Tibial artery (tissue), 4 donors: ENCODE data around the gene PLP1.

Experiments used
- DNase-seq, 2 donors: peaks; one replicate each; pipeline ENCODE4 v3.0.0-alpha.2; 2019
- H3K27ac ChIP-seq, 2 donors: fragments of 200-600 bp; sonication (generic) in 1 of 2; 1 replicate in 1 of 2; 2 replicates in 1 of 2; pipeline ENCODE4 v1.5.1; 2018 to 2019; ENCODE audit warnings: mild to moderate bottlenecking in 1 of 2
- H3K27me3 ChIP-seq, 2 donors: fragments of 200-600 bp; sonication (generic) in 1 of 2; one replicate each; pipeline versions ENCODE4 v1.5.1 to v1.6.0; 2016 to 2019
- H3K36me3 ChIP-seq, 3 donors: fragments of 200-600 bp; sonication (generic) in 2 of 3; one replicate each; pipeline ENCODE4 v1.5.1; 2016 to 2019; ENCODE audit warnings: mild to moderate bottlenecking in 2 of 3
- H3K4me1 ChIP-seq, 4 donors: fragments of 200-600 bp; sonication (generic) in 2 of 4; 1 replicate in 3 of 4; 2 replicates in 1 of 4; pipeline ENCODE4 v1.5.1; 2016 to 2019
- H3K4me3 ChIP-seq, 2 donors: fragments of 200-600 bp; sonication (generic) in 1 of 2; 1 replicate in 1 of 2; 2 replicates in 1 of 2; pipeline ENCODE4 v1.5.1; 2018 to 2019; ENCODE audit warnings: mild to moderate bottlenecking in 2 of 2
- H3K9me3 ChIP-seq, 3 donors: fragments of 200-600 bp; sonication (generic) in 1 of 3; one replicate each; pipeline ENCODE4 v1.5.1; 2016 to 2019
- intact Hi-C: fragments of 100-400 bp; cut with DNase I; formaldehyde crosslinking; loops from one replicate; pipeline ENCODE4 v1.15.0; 2023; ENCODE audit warnings: low total_unique reads
- TF ChIP-seq, protein P1 (sequence below), 2 experiments: fragments of 200-600 bp in 1 of 2; fragments of 450-650 bp in 1 of 2; IDR thresholded peaks; one replicate each; pipeline ENCODE4 v1.5.1; 2017 to 2019; ENCODE audit warnings: antibody characterized with exemption in 2 of 2, mild to moderate bottlenecking in 1 of 2, moderate library complexity in 1 of 2

PLP1 gene

DNA sequence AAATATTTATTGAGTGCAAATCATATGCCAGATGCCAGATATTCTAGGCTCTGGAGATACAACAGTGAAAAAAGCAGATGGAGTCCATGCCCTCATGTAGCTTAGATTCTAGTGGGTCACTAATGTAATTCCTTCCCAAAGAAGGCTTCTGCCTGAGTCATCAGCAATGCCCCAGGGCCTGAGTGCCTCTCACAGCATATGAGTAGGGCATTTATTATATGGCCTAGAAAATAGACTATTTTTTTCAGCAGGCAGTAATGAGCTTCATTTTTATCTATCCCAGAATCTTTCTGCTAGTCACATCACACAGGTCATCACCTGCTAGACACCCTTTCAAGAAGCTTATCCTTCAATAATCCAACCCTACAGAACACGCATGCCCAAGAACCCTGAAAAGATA, 43.6 kb upstream of the PLP1 start:
- intact Hi-C loops: no loop called here
- Histone ChIP-seq H3K27me3 (no peaks in the 10 kb centered on the region), H3K27ac (no peak overlapping the region)

DNA sequence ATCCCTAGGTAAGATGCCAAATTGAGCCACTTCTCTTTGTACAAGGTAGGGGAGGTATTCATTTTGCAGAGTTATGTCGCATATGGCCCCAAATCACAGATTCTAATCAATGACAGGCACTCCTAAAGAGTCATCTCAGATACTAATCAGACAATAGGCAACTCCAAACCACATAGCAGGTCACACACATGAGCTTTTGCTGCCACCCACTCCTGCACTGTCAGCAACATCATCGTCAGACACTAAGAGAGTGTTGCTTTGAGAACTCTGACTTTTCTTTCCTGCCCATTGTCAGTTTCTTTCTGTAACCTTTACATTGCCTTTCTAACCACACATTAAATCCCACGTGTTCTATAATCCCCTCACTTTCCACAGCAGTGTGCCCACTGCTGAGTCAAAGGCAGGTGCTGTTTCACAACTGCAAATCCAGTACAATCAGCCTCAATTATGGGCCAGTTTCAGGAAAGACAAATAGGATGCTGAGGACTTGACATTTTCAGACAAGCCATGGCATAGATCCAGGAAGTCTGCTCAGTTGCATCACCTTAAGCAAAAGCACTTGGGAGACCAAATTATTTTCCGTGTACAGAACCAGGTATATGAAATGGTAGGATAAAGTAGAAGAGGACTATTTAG, 42.4 kb upstream of the PLP1 start:
- DNase-seq: no peak
- no peaks in the 10 kb centered on the region for H3K9me3 ChIP-seq
- H3K4me3 ChIP-seq: no peak overlapping the region
- TF ChIP-seq, protein P1, sequence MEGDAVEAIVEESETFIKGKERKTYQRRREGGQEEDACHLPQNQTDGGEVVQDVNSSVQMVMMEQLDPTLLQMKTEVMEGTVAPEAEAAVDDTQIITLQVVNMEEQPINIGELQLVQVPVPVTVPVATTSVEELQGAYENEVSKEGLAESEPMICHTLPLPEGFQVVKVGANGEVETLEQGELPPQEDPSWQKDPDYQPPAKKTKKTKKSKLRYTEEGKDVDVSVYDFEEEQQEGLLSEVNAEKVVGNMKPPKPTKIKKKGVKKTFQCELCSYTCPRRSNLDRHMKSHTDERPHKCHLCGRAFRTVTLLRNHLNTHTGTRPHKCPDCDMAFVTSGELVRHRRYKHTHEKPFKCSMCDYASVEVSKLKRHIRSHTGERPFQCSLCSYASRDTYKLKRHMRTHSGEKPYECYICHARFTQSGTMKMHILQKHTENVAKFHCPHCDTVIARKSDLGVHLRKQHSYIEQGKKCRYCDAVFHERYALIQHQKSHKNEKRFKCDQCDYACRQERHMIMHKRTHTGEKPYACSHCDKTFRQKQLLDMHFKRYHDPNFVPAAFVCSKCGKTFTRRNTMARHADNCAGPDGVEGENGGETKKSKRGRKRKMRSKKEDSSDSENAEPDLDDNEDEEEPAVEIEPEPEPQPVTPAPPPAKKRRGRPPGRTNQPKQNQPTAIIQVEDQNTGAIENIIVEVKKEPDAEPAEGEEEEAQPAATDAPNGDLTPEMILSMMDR (IDR thresholded peaks at IDR 0.05): no peak
- no peaks in the 10 kb centered on the region for H3K4me1 ChIP-seq
- H3K27me3 ChIP-seq: no peaks in the 10 kb centered on the region
- no peaks in the 10 kb centered on the region for H3K36me3 ChIP-seq
- intact Hi-C loops: no loop called here
- H3K27ac ChIP-seq: no peak overlapping the region

More for the DNA sequence above, 43.6 kb upstream of the PLP1 start:
- H3K4me1 ChIP-seq: no peaks in the 10 kb centered on the region
- DNase-seq: no peak
- no peak overlapping the region for H3K4me3 ChIP-seq
- H3K9me3 ChIP-seq: no peaks in the 10 kb centered on the region
- H3K36me3 ChIP-seq: no peaks in the 10 kb centered on the region
- TF ChIP-seq, protein P1 (IDR thresholded peaks at IDR 0.05): no peak

DNA sequence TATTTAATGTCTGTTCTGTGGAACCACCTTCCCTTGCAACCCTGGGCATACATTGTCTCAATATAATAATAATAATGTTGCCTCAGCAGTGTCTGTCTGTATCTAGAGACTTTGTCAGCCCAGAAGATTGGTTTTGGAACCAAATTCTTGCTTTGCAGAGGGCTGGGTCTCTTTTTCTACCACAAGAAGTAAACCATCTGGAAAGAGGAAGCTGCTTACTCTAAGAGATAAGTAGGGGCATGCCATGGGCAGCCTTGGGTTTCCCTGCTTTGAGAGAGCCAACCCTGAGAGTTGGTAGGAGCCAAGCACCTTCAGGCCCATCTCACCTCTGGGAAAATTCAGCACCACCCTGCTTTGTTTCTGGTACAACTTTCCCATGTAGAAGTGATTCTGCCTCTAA, 38.9 kb upstream of the PLP1 start:
- no peak overlapping the region for H3K27ac ChIP-seq
- no peaks in the 10 kb centered on the region for H3K4me1 ChIP-seq
- no peaks in the 10 kb centered on the region for H3K27me3 ChIP-seq
- H3K36me3 ChIP-seq: no peaks in the 10 kb centered on the region
- H3K9me3 ChIP-seq: no peaks in the 10 kb centered on the region
- DNase-seq: no peak
- TF ChIP-seq, protein P1 (IDR thresholded peaks at IDR 0.05): no peak
- intact Hi-C loops: no loop called here
- H3K4me3 ChIP-seq: no peak overlapping the region

DNA sequence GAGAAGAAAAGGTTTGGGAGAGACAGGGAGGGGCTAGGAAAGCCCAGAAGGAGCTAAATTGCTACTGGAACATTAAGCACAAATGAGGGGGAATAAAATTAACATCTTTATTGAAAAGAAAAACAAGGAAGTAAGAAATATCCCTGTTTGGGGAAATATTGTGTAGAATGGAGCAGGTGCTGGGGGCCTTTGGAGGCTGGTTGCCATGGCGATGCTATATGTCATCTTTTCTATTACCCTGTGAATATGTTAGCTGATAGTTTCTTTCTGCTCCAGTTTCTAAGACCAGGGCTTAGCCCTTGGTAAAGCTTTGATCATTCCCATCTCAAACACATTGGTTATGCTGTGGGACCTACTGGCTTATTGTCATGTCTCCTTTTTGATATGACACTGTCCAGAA, 37.2 kb upstream of the PLP1 start:
- TF ChIP-seq, protein P1 (IDR thresholded peaks at IDR 0.05): no peak
- DNase-seq: no peak
- intact Hi-C loops: no loop called here

DNA sequence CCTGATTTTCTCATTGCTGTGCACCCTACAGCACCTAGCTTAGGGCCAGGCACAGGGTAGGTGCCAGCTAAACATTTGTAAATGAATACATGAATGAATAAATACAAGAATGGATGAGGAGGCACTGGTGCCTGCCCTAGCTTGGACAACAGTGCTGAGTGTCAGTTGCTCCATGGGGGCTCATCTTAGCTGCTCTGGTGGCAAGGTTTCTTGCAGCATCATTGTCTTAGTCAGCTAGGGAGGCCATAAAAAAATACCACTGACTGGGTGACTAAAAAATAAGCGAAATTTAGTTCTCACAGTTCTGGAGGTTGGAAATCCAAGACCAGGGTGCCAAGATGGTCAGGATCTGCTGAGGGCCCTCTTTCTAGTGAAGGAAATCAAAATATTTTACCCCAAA, 34.8 kb upstream of the PLP1 start:
- no peak overlapping the region for H3K27ac ChIP-seq
- H3K36me3 ChIP-seq: no peaks in the 10 kb centered on the region
- H3K4me1 ChIP-seq: no peaks in the 10 kb centered on the region
- no peaks in the 10 kb centered on the region for H3K27me3 ChIP-seq
- no peak for DNase-seq
- no peaks in the 10 kb centered on the region for H3K9me3 ChIP-seq
- intact Hi-C loops: no loop called here
- no peak overlapping the region for H3K4me3 ChIP-seq
- TF ChIP-seq, protein P1 (IDR thresholded peaks at IDR 0.05): no peak

More for the DNA sequence above, 37.2 kb upstream of the PLP1 start:
- Histone ChIP-seq H3K4me3 (no peak overlapping the region), H3K9me3 (no peaks in the 10 kb centered on the region), H3K4me1 (no peaks in the 10 kb centered on the region), H3K27ac (no peak overlapping the region), H3K27me3 (no peaks in the 10 kb centered on the region), H3K36me3 (no peaks in the 10 kb centered on the region)

DNA sequence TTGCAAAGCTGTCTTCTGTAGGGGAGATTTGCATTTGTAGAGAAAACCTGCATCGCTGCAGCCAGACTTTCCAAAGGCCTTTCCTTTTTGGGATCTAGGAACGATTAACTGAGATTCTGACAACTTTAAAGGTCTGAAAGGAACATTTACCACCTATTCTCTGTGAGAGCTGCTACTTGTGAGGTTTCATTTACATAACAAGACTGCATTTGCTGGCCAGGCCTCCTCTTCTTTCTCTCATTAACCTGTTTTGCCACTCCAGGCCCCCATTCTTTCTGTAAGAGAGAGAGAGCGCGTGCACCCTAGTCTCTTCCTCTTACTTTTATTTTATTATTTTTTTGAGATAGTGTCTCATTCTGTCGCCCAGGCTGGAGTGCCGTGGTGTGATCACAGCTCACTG, 34.3 kb upstream of the PLP1 start:
- Histone ChIP-seq H3K27me3 (no peaks in the 10 kb centered on the region), H3K36me3 (no peaks in the 10 kb centered on the region), H3K27ac (no peak overlapping the region), H3K4me3 (no peak overlapping the region), H3K4me1 (no peaks in the 10 kb centered on the region), H3K9me3 (no peaks in the 10 kb centered on the region)
- TF ChIP-seq, protein P1 (IDR thresholded peaks at IDR 0.05): no peak
- intact Hi-C loops: no loop called here
- DNase-seq: no peak
